K562 (cell line): ENCODE measurements around the gene ANKRD44. TPM values are rescaled to one million over a fixed set of nuclear protein-coding genes. Genes with fewer than 3 reads are reported as not detected.

Experiments
- ATAC-seq: fragments of 200-7000 bp; cut with Tn5 transposase; 3 replicates; pipeline ENCODE4 v1.9.1; 2020; ENCODE audit warnings: moderate library complexity
- BruUV-seq: library from RNA; stranded (reverse); fragments of 400-500 nt; replicated peaks from 2 replicates; lab custom pipeline; 2021; lab: Mats Ljungman, UMichigan
- CTCF ChIA-PET: fragments of 300-600 bp; formaldehyde crosslinking; extraction: SDS; loops from one replicate; lab custom pipeline; 2021; ENCODE audit warnings: low intra/inter-chr PET ratio; lab: Yijun Ruan, JAX
- POLR2A ChIA-PET: fragments of 300-600, 350-650 bp; sonication (Branson Sonifier 250); formaldehyde crosslinking; extraction: SDS; loops from one replicate; lab custom pipeline; 2021; ENCODE audit warnings: antibody characterized with exemption, inconsistent platforms; lab: Yijun Ruan, JAX
- DNase-seq, 4 experiments: peaks; one replicate each; pipeline versions ENCODE4 v3.0.0 to v3.0.0-alpha.2; 2011 to 2018; ENCODE audit warnings: low spot score in 3 of 4, mixed read lengths in 3 of 4; ENCODE audit errors: extremely low read depth in 1 of 4
- FAIRE-seq: peaks from 2 replicates; lab custom pipeline; 2011; peaks lifted over from hg19 to GRCh38; lab: Jason Lieb, UNC
- H2AFZ ChIP-seq: 2 replicates; pipeline ENCODE4 v1.6.0; 2011; ENCODE audit warnings: low read depth, low read length, control low read depth, inconsistent platforms
- H3K27ac ChIP-seq: fragments of 200-600 bp; 3 replicates; pipeline ENCODE4 v1.8.0; 2011; ENCODE audit warnings: low read depth, mild to moderate bottlenecking, control low read depth, inconsistent platforms, low read length, moderate library complexity, mixed read lengths; ENCODE audit errors: extremely low read depth
- H3K27me3 ChIP-seq, 2 experiments: fragments of 300-600 bp in 1 of 2; 2 replicates in 1 of 2; 3 replicates in 1 of 2; pipeline versions ENCODE4 v1.6.0 to v1.8.0; 2011; ENCODE audit warnings: inconsistent platforms in 2 of 2, low read length in 2 of 2, mild to moderate bottlenecking in 1 of 2, mixed read lengths in 1 of 2, moderate library complexity in 1 of 2; ENCODE audit not compliant: control insufficient read depth in 2 of 2, insufficient read depth in 2 of 2
- H3K36me3 ChIP-seq: fragments of 300-600 bp; 3 replicates; pipeline ENCODE4 v1.8.0; 2011; ENCODE audit warnings: mild to moderate bottlenecking, low read length, inconsistent platforms; ENCODE audit not compliant: control insufficient read depth, insufficient read depth
- H3K4me1 ChIP-seq, 2 experiments: fragments of 200-600 bp in 1 of 2; replicated peaks in 1 of 2; 2 replicates in 1 of 2; 3 replicates in 1 of 2; pipeline versions ENCODE4 v1.5.1 to v1.8.0; 2011; ENCODE audit warnings: inconsistent platforms in 2 of 2, low read length in 2 of 2, mild to moderate bottlenecking in 1 of 2, mixed read lengths in 1 of 2, moderate library complexity in 1 of 2; ENCODE audit not compliant: control insufficient read depth in 2 of 2, insufficient read depth in 2 of 2
- H3K4me2 ChIP-seq: 2 replicates; pipeline ENCODE4 v1.6.1; 2011; ENCODE audit warnings: low read length, control low read depth, inconsistent platforms, mixed read lengths; ENCODE audit not compliant: insufficient read depth
- H3K4me3 ChIP-seq: fragments of 200-600 bp; sonication (generic), shearing (Covaris generic); 2 replicates; pipeline ENCODE4 v1.5.1; 2016; ENCODE audit warnings: control low read depth, inconsistent platforms
- H3K79me2 ChIP-seq: fragments of 200-600 bp; 3 replicates; pipeline ENCODE4 v1.8.0; 2011; ENCODE audit warnings: low read length, inconsistent platforms; ENCODE audit not compliant: control insufficient read depth, insufficient read depth
- H3K9ac ChIP-seq, 2 experiments: 2 replicates each; pipeline versions ENCODE4 v1.6.0 to v1.6.1; 2011; ENCODE audit warnings: low read depth in 2 of 2, low read length in 2 of 2, control low read depth in 1 of 2, inconsistent platforms in 1 of 2, mild to moderate bottlenecking in 1 of 2, mixed read lengths in 1 of 2; ENCODE audit not compliant: insufficient read depth in 1 of 2
- H3K9me1 ChIP-seq: one replicate; pipeline ENCODE4 v1.6.0; 2011; ENCODE audit warnings: inconsistent platforms, mild to moderate bottlenecking, low read length, moderate library complexity; ENCODE audit not compliant: control insufficient read depth, insufficient read depth
- H3K9me3 ChIP-seq: replicated peaks from 2 replicates; pipeline ENCODE4 v1.5.1; 2011; ENCODE audit warnings: low read depth, low read length, inconsistent platforms; ENCODE audit not compliant: control insufficient read depth, insufficient read depth
- H4K20me1 ChIP-seq: replicated peaks from 2 replicates; pipeline ENCODE4 v1.6.1; 2011; ENCODE audit warnings: low read length, inconsistent platforms, mixed read lengths; ENCODE audit not compliant: control insufficient read depth, insufficient read depth
- ARHGAP35 ChIP-seq: fragments of 450-650 bp; IDR thresholded peaks from 2 replicates; pipeline ENCODE4 v1.6.1; 2018; ENCODE audit not compliant: partially characterized antibody
- BRD9 ChIP-seq: fragments of 450-650 bp; IDR thresholded peaks from 2 replicates; pipeline ENCODE4 v1.6.1; 2018; ENCODE audit warnings: low read depth; ENCODE audit not compliant: partially characterized antibody
- CREM ChIP-seq: IDR thresholded peaks from 2 replicates; pipeline ENCODE4 v1.6.1; 2014; ENCODE audit warnings: antibody characterized with exemption, low read depth
- GABPA ChIP-seq: fragments of 200-800 bp; sonication (Bioruptor generic); conservative IDR thresholded peaks from 2 replicates; pipeline ENCODE4 v1.6.1; 2016; ENCODE audit warnings: low read depth, missing genetic modification characterization, missing compliant biosample characterization
- NFE2L1 ChIP-seq: fragments of 450-650 bp; IDR thresholded peaks from 2 replicates; pipeline ENCODE4 v1.6.1; 2016; ENCODE audit warnings: missing genetic modification characterization, low read depth, mild to moderate bottlenecking, missing compliant biosample characterization, moderate library complexity, borderline replicate concordance
- RNF219 ChIP-seq: fragments of 250-450 bp; sonication (Bioruptor Pico); IDR thresholded peaks from 2 replicates; pipeline ENCODE4 v1.5.0; 2022; ENCODE audit warnings: mild to moderate bottlenecking
- SIRT6 ChIP-seq: IDR thresholded peaks from one replicate; pipeline ENCODE4 v1.6.1; 2012; ENCODE audit warnings: low read depth, mild to moderate bottlenecking, control low read depth, inconsistent platforms, low read length, moderate library complexity
- YBX1 ChIP-seq: fragments of 450-650 bp; IDR thresholded peaks from 2 replicates; pipeline ENCODE4 v1.7.1; 2016; ENCODE audit warnings: mild to moderate bottlenecking
- ZBTB2 ChIP-seq: fragments of 450-650 bp; IDR thresholded peaks from 2 replicates; pipeline ENCODE4 v1.6.1; 2016; ENCODE audit warnings: antibody characterized with exemption
- ZFP30 ChIP-seq: fragments of 250-450 bp; sonication (Bioruptor Pico); IDR thresholded peaks from 2 replicates; pipeline ENCODE4 v1.8.0; 2022; ENCODE audit warnings: moderate library complexity, mild to moderate bottlenecking, inconsistent platforms, borderline replicate concordance
- ZMIZ1 ChIP-seq, 2 experiments: fragments of 150-350 bp in 1 of 2; IDR thresholded peaks; 2 replicates each; pipeline ENCODE4 v1.6.1; 2012 to 2016; ENCODE audit warnings: low read depth in 2 of 2, low read length in 2 of 2, mild to moderate bottlenecking in 1 of 2, moderate library complexity in 1 of 2
- ZNF121 ChIP-seq: sonication (generic); formaldehyde crosslinking; conservative IDR thresholded peaks from 2 replicates; pipeline ENCODE4 v1.8.0; 2022; ENCODE audit warnings: missing genetic modification reagents
- ZNF253 ChIP-seq: fragments of 250-450 bp; sonication (Bioruptor Pico); conservative IDR thresholded peaks from 2 replicates; pipeline ENCODE4 v1.6.1; 2021; ENCODE audit warnings: mild to moderate bottlenecking
- ZNF431 ChIP-seq: sonication (generic); formaldehyde crosslinking; IDR thresholded peaks from 2 replicates; pipeline ENCODE4 v1.8.0; 2022; ENCODE audit warnings: mild to moderate bottlenecking, missing genetic modification reagents
- WGBS: fragments of 100-300 bp; shearing (Covaris generic); methylation state at CpG from one replicate; pipeline ENCODE4 v1.1.6; 2016; ENCODE audit warnings: low coverage, mixed read lengths; ENCODE audit not compliant: insufficient coverage; ENCODE audit errors: missing lambda C conversion rate; 5-methylcytosine and 5-hydroxymethylcytosine counted together
- in situ Hi-C: fragments of 300-500 bp; cut with MboI; formaldehyde crosslinking; loops from 4 replicates; pipeline ENCODE4 v1.15.0; 2018; ENCODE audit warnings: inconsistent platforms, mixed read lengths
- intact Hi-C: fragments of 100-400 bp; cut with micrococcal nuclease; formaldehyde crosslinking; loops from 2 replicates; pipeline ENCODE4 v1.14.2; 2022
- polyA plus RNA-seq, 8 experiments: library from polyadenylated mRNA; depleted of rRNA in 4 of 8; stranded (reverse) in 5 of 8; unstranded in 3 of 8; fragments of >200 nt; fragmentation: Nextera tagmentation in 2 of 8; fragmentation: Illumina TruSeq in 1 of 8; extraction: Ambion mirVana in 2 of 8; extraction: Trizol in 1 of 8; gene quantifications; 2 replicates each; pipeline versions ENCODE4 v1.2.1 to v1.2.3, GENCODE V29; 2011 to 2014; ENCODE audit warnings: inconsistent platforms in 1 of 8, missing spikeins in 1 of 8
- total RNA-seq, 7 experiments: library from RNA; depleted of rRNA in 6 of 7; stranded (reverse); fragments of >200 nt in 6 of 7; fragmentation: Illumina TruSeq in 2 of 7; extraction: Trizol in 2 of 7; gene quantifications; 2 replicates each; pipeline versions ENCODE4 v1.2.1 to v1.2.3, GENCODE V29; 2011 to 2021; ENCODE audit warnings: low replicate concordance in 1 of 7

ANKRD44 gene
- total and polyA plus RNA-seq, 9 of the 15 experiments (the other 6 are each of a cell fraction or from before 2014, with no cell fraction given), result 0.03 to 0.64 (median 0.07) TPM; not detected in 3

- CTCF ChIA-PET, result no interaction called here
- Histone ChIP-seq H3K9me1 (no peaks in the 10 kb centered on the region), H3K4me3 (no peak overlapping the region), H3K79me2 (no peaks in the 10 kb centered on the region), H3K27me3 (no peaks in the 10 kb centered on the region; a peak in 2 of 5 replicates), H3K9me3 (no peaks in the 10 kb centered on the region), H3K9ac (no peak overlapping the region), H3K4me2 (no peak overlapping the region), H4K20me1 (no peaks in the 10 kb centered on the region), H3K36me3 (no peaks in the 10 kb centered on the region), H2AFZ (no peak overlapping the region), H3K27ac (no peak overlapping the region), H3K4me1 (no peaks in the 10 kb centered on the region)
- DNase-seq (no peak), FAIRE-seq (no peak), ATAC-seq (no peak)
- BruUV-seq, result no TSS peak
- TF ChIP-seq ZNF431 (CRISPR knock-in tag) (no peak), ZNF253 (CRISPR knock-in tag) (no peak), ARHGAP35 (no peak), NFE2L1 (tag) (no peak), ZNF121 (CRISPR knock-in tag) (no peak), ZMIZ1 (IDR thresholded peaks at IDR 0.05; ENCODE audit: low read depth in 2 of 2, low read length in 2 of 2) (no peak), CREM (no peak), SIRT6 (no peak), ZFP30 (CRISPR knock-in tag) (no peak), YBX1 (no peak), ZBTB2 (no peak), BRD9 (no peak), RNF219 (CRISPR knock-in tag) (no peak), GABPA (no peak)
- POLR2A ChIA-PET, result no interaction called here
- 0% methylated on average over 2 of the region's 2 CpGs for WGBS
- in situ Hi-C loops (no loop called here), intact Hi-C loops (no loop called here)
Observed at GRCh38 chr2:197281421-197281820, 29.2 kb downstream of the ANKRD44 start.
